Neural cell (in vitro differentiated cells): Measurements from ENCODE around the gene RCN1.

Experiments
- CTCF ChIP-seq: fragments of 450-650 bp; IDR thresholded peaks from 2 replicates; pipeline ENCODE4 v1.5.1; 2014; ENCODE audit warnings: antibody characterized with exemption, mild to moderate bottlenecking, moderate library complexity; ENCODE audit not compliant: poor library complexity, severe bottlenecking
- EP300 ChIP-seq: fragments of 450-650 bp; conservative IDR thresholded peaks from 2 replicates; pipeline ENCODE4 v1.6.1; 2014; ENCODE audit warnings: antibody characterized with exemption, mild to moderate bottlenecking, moderate library complexity; ENCODE audit not compliant: poor library complexity, severe bottlenecking
- EZH2 ChIP-seq: fragments of 200-600, 300-800 bp; shearing (Covaris generic), sonication (generic); IDR thresholded peaks from 2 replicates; pipeline ENCODE4 v1.6.1; 2014; ENCODE audit warnings: antibody characterized with exemption, low read length, borderline replicate concordance, mild to moderate bottlenecking; ENCODE audit not compliant: insufficient read depth, poor library complexity, severe bottlenecking
- MXI1 ChIP-seq: fragments of 450-650 bp; conservative IDR thresholded peaks from 2 replicates; pipeline ENCODE4 v1.6.1; 2014; ENCODE audit warnings: antibody characterized with exemption, mild to moderate bottlenecking; ENCODE audit not compliant: poor library complexity, severe bottlenecking
- POLR2AphosphoS5 ChIP-seq: IDR thresholded peaks from 2 replicates; pipeline ENCODE4 v1.6.1; 2012

- no peak for TF ChIP-seq CTCF
- TF ChIP-seq EZH2: no peak
- no peak for TF ChIP-seq EP300
- TF ChIP-seq MXI1: no peak
- TF ChIP-seq POLR2AphosphoS5: no peak
Measured at GRCh38 chr11:32141745-32142546, 51.1 kb downstream of the RCN1 start.
